GM21360 (cell line): Measurements from ENCODE around the gene PTS.
A peak's percentile ranks its signal among the peaks of the same experiment; 100 is the strongest.
"Not testable (repeated sequence)": the region's sequence is repeated elsewhere in the genome, so short reads cannot be mapped to it uniquely, and the experiment has no call there.

Experiments used
- ATAC-seq: cut with Tn5 transposase; IDR thresholded peaks from one replicate; pipeline ENCODE4 v1.9.1; 2021; ENCODE audit warnings: mild to moderate bottlenecking, moderate library complexity; ENCODE audit not compliant: unreplicated experiment

Gene PTS

GRCh38 chr11:112226062-112226830 lies at the start of gene PTS:
TSS of gene PTS (plus strand) at chr11:112226428. CDS start at chr11:112226444, 16 bp downstream.
- ATAC-seq = peak; percentile 94

GRCh38 chr11:112177589-112177988 lies 48.6 kb upstream of the PTS start:
- ATAC-seq = no peak

- ATAC-seq = no peak
Observed at GRCh38 chr11:112178428-112178827, 47.8 kb upstream of the PTS start.

GRCh38 chr11:112178936-112179335 lies 47.3 kb upstream of the PTS start:
- no peak for ATAC-seq

GRCh38 chr11:112179601-112180000 lies 46.6 kb upstream of the PTS start:
- ATAC-seq = peak; percentile 65

- ATAC-seq = no peak
Observed at GRCh38 chr11:112182867-112183266, 43.4 kb upstream of the PTS start.

- no peak for ATAC-seq
Observed at GRCh38 chr11:112185883-112186282, 40.3 kb upstream of the PTS start.

- ATAC-seq = no peak
Observed at GRCh38 chr11:112186304-112186703, 39.9 kb upstream of the PTS start.

GRCh38 chr11:112195113-112195512 lies 31.1 kb upstream of the PTS start:
- not testable (repeated sequence) for ATAC-seq

- no peak for ATAC-seq
Observed at GRCh38 chr11:112195951-112196351, 30.3 kb upstream of the PTS start.

- ATAC-seq = no peak
Observed at GRCh38 chr11:112196519-112197087, 29.6 kb upstream of the PTS start.

- ATAC-seq = not testable (repeated sequence)
Observed at GRCh38 chr11:112199101-112199500, 27.1 kb upstream of the PTS start.

- no peak for ATAC-seq
Observed at GRCh38 chr11:112200252-112200651, 26.0 kb upstream of the PTS start.

- no peak for ATAC-seq
Observed at GRCh38 chr11:112206071-112206470, 20.2 kb upstream of the PTS start.

- ATAC-seq = no peak
Observed at GRCh38 chr11:112210890-112211289, 15.3 kb upstream of the PTS start.

- no peak for ATAC-seq
Observed at GRCh38 chr11:112211536-112211935, 14.7 kb upstream of the PTS start.

GRCh38 chr11:112212290-112212689 lies 13.9 kb upstream of the PTS start:
- ATAC-seq = no peak

- ATAC-seq = no peak
Observed at GRCh38 chr11:112212710-112213109, 13.5 kb upstream of the PTS start.

GRCh38 chr11:112213753-112214152 lies 12.5 kb upstream of the PTS start:
- ATAC-seq = no peak

- no peak for ATAC-seq
Observed at GRCh38 chr11:112215621-112216020, 10.6 kb upstream of the PTS start.

GRCh38 chr11:112216561-112217105 lies 9.6 kb upstream of the PTS start:
- ATAC-seq = no peak
